ENCODE results near the gene KSR2. TPM values are rescaled to one million over a fixed set of nuclear protein-coding genes. Genes with fewer than 3 reads are reported as not detected.

KSR2 gene
- total RNA-seq, 4 donors from 2014 or later = under 0.01 to 0.08 (median under 0.01) TPM; not detected in 1

GRCh38 chr12:117606945-117607344 lies 361.8 kb downstream of the KSR2 start:
- Histone ChIP-seq H3K4me3 (no peak overlapping the region), H3K27ac (no peak overlapping the region), H3K9me3 (no peaks in the 10 kb centered on the region), H3K36me3 (no peaks in the 10 kb centered on the region), H3K4me1 (no peaks in the 10 kb centered on the region), H3K27me3 (peaks cover 44% of the 10 kb centered on the region)
- no peak for TF ChIP-seq CTCF (IDR thresholded peaks at IDR 0.05)
- TF ChIP-seq EP300 (IDR thresholded peaks at IDR 0.05) = no peak
- no peak for TF ChIP-seq POLR2A (IDR thresholded peaks at IDR 0.05)
- no peak for TF ChIP-seq POLR2AphosphoS5 (IDR thresholded peaks at IDR 0.05)
- 0 to 34% methylated on average over 1 to 3 of the region's 5 CpGs for WGBS, 2 donors (ENCODE audit: low coverage in 1 of 2)
- no peak for ATAC-seq

GRCh38 chr12:117606024-117606423 lies 362.8 kb downstream of the KSR2 start:
- ATAC-seq = no peak
- TF ChIP-seq POLR2AphosphoS5 (IDR thresholded peaks at IDR 0.05) = no peak
- TF ChIP-seq POLR2A (IDR thresholded peaks at IDR 0.05) = no peak
- no peak for TF ChIP-seq CTCF (IDR thresholded peaks at IDR 0.05)
- no peak for TF ChIP-seq EP300 (IDR thresholded peaks at IDR 0.05)
- Histone ChIP-seq H3K4me3 (no peak overlapping the region), H3K27me3 (peaks cover 44% of the 10 kb centered on the region), H3K9me3 (no peaks in the 10 kb centered on the region), H3K4me1 (no peaks in the 10 kb centered on the region), H3K27ac (no peak overlapping the region), H3K36me3 (no peaks in the 10 kb centered on the region)

GRCh38 chr12:117603316-117604113 lies 365.3 kb downstream of the KSR2 start:
- TF ChIP-seq CTCF (IDR thresholded peaks at IDR 0.05) (no peak), POLR2A (IDR thresholded peaks at IDR 0.05) (no peak), EP300 (IDR thresholded peaks at IDR 0.05) (no peak), POLR2AphosphoS5 (IDR thresholded peaks at IDR 0.05) (no peak)
- Histone ChIP-seq H3K9me3 (no peaks in the 10 kb centered on the region), H3K27me3 (peaks cover 42% of the 10 kb centered on the region), H3K27ac (no peak overlapping the region), H3K4me3 (no peak overlapping the region), H3K4me1 (no peaks in the 10 kb centered on the region), H3K36me3 (no peaks in the 10 kb centered on the region)
- WGBS, 2 donors (ENCODE audit: low coverage in 1 of 2) = 42 to 46% methylated on average over 3 of the region's 4 CpGs
- ATAC-seq = no peak

- no peak overlapping the region for H3K4me3 ChIP-seq
- no peaks in the 10 kb centered on the region for H3K36me3 ChIP-seq
- TF ChIP-seq POLR2A (IDR thresholded peaks at IDR 0.05) (no peak), POLR2AphosphoS5 (IDR thresholded peaks at IDR 0.05) (no peak), EP300 (IDR thresholded peaks at IDR 0.05) (no peak), CTCF (IDR thresholded peaks at IDR 0.05) (no peak)
- H3K9me3 ChIP-seq = no peaks in the 10 kb centered on the region
- H3K4me1 ChIP-seq = no peaks in the 10 kb centered on the region
- WGBS, 2 donors (ENCODE audit: low coverage in 1 of 2) = 67 to 71% methylated on average over 4 to 5 of the region's 5 CpGs
- H3K27me3 ChIP-seq = peaks cover 26% of the 10 kb centered on the region
- no peak for ATAC-seq
- H3K27ac ChIP-seq = no peak overlapping the region
Observed at GRCh38 chr12:117599849-117600248, 368.9 kb downstream of the KSR2 start.

GRCh38 chr12:117596968-117597367 lies 371.8 kb downstream of the KSR2 start:
- H3K36me3 ChIP-seq = no peaks in the 10 kb centered on the region
- no peak overlapping the region for H3K4me3 ChIP-seq
- 30 to 38% methylated on average over 6 of the region's 6 CpGs for WGBS, 2 donors (ENCODE audit: low coverage in 1 of 2)
- H3K4me1 ChIP-seq = no peaks in the 10 kb centered on the region
- no peak for ATAC-seq
- TF ChIP-seq POLR2AphosphoS5 (IDR thresholded peaks at IDR 0.05) = no peak
- TF ChIP-seq CTCF (IDR thresholded peaks at IDR 0.05) = no peak
- no peak for TF ChIP-seq EP300 (IDR thresholded peaks at IDR 0.05)
- TF ChIP-seq POLR2A (IDR thresholded peaks at IDR 0.05) = no peak
- peaks cover 52% of the 10 kb centered on the region for H3K27me3 ChIP-seq
- H3K9me3 ChIP-seq = no peaks in the 10 kb centered on the region
- no peak overlapping the region for H3K27ac ChIP-seq
